ENCODE measurements around the gene HOXA10.

DNA sequence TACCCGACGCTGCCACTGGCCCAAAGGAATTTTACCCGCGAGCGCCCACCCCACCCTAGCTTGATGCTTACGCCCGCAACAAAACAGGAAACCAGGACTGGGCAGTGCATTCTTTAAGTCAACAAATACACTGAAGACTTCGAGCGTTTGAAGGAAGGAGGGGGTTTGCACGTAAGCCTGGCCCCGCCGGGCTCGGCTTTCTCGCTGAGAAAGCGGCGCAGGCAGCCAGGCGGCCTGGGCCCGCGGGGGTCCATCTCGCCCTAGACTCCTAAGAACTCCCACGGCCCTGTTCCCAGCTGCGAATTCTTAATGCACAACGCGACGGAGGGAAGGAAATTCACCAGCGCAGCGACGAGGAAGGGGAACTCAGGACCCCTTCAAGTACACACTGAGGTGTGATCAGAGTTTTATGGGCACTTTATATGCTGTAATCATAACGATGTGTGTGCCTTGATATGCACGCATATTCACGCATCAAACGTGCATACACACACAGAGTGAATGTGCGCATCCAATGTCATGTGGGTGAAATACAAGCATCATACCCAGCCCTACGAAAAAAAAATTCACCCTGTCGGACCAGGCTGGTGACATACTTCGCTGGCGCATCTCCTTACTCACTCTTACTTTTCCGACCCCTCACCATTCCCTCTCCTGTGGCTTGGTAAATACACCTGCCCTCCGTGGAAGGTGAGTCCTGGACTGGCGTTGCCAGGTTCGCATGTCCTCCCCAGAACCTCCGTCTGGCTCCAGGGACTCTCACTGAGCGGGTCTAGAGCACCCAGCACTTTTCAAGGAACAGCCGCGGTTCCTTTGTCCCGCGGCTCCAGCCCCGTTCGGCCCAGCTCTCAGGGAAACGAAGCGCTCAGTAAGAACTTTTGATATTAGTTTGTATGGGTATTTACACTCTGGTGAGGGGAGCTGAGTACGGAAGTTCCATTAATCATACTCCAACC is 31.5 kb upstream of the HOXA10 start:
- no peak for TF ChIP-seq CTCF (IDR thresholded peaks at IDR 0.05)
- no peak for TF ChIP-seq POLR2A (IDR thresholded peaks at IDR 0.05)
